Activated CD8-positive, alpha-beta T cell treated with anti-CD3 and anti-CD28 coated beads, Interleukin-2, amount 10 ng/mL, durations not matched to agents 7 days and 5 days (primary cell): Measurements from ENCODE around the gene SCARB2. TPM values are rescaled to one million over a fixed set of nuclear protein-coding genes. Genes with fewer than 3 reads are reported as not detected.

Experiments used
- ATAC-seq: fragments of 150-1000 bp; cut with Tn5 transposase; one replicate; pipeline ENCODE4 v1.10.0; 2021; ENCODE audit warnings: moderate library complexity
- CTCF ChIA-PET: fragments of 350-600 bp; sonication (Branson Sonifier 250); formaldehyde crosslinking; loops from one replicate; lab custom pipeline; 2021; ENCODE audit warnings: antibody characterized with exemption; lab: Charles Lee
- POLR2A ChIA-PET: fragments of 350-600 bp; sonication (Branson Sonifier 250); formaldehyde crosslinking; loops from one replicate; lab custom pipeline; 2021; ENCODE audit warnings: antibody characterized with exemption; lab: Charles Lee
- DNase-seq: peaks from one replicate; pipeline ENCODE4 v3.0.0-alpha.2; 2020
- H3K27ac Mint-ChIP-seq: one replicate; pipeline ENCODE4 v1.8.0; 2021; ENCODE audit warnings: mild to moderate bottlenecking, mixed read lengths
- H3K27me3 Mint-ChIP-seq: one replicate; pipeline ENCODE4 v1.8.0; 2021; ENCODE audit warnings: low read depth, mixed read lengths
- H3K36me3 Mint-ChIP-seq: one replicate; pipeline ENCODE4 v1.8.0; 2021; ENCODE audit warnings: low read depth, mixed read lengths
- H3K4me1 Mint-ChIP-seq: one replicate; pipeline ENCODE4 v1.8.0; 2021; ENCODE audit warnings: low read depth, mixed read lengths
- H3K4me3 Mint-ChIP-seq: one replicate; pipeline ENCODE4 v1.8.0; 2021; ENCODE audit warnings: mild to moderate bottlenecking, mixed read lengths
- H3K9me3 Mint-ChIP-seq: one replicate; pipeline ENCODE4 v1.8.0; 2022; ENCODE audit warnings: mixed read lengths; ENCODE audit not compliant: insufficient read depth
- total RNA-seq, 2 experiments: library from RNA; stranded (reverse); gene quantifications; one replicate each; pipeline ENCODE4 v1.2.3, GENCODE V29; 2021

The SCARB2 gene
- total RNA-seq, 2 experiments from 2014 or later: 8.6 to 10.7 TPM

- H3K27ac Mint-ChIP-seq: peak overlapping the region; percentile 96
- peaks cover 23% of the 10 kb centered on the region for H3K4me1 Mint-ChIP-seq
- H3K4me3 Mint-ChIP-seq: peak overlapping the region; percentile 95
- H3K27me3 Mint-ChIP-seq: no peaks in the 10 kb centered on the region
- peak; percentile 65 for DNase-seq
- peak; percentile 59 for ATAC-seq
- H3K36me3 Mint-ChIP-seq: peaks cover 14% of the 10 kb centered on the region
- ChIA-PET POLR2A (interaction anchor here (1.0 to 1.5 kb wide), 3 partner anchors 66 to 252 kb away, joined by 3 to 6 read pairs (median 4); no protein-coding TSS in a partner anchor), CTCF (interaction anchor here (0.7 to 2.0 kb wide), 4 partner anchors 32 to 1056 kb away, joined by 3 to 5 read pairs (median 4); no protein-coding TSS in a partner anchor)
- no peaks in the 10 kb centered on the region for H3K9me3 Mint-ChIP-seq
Measured at GRCh38 chr4:76147454-76148141, 66.0 kb downstream of the SCARB2 start.

- ChIA-PET POLR2A (no interaction called here), CTCF (interaction anchor here (2.0 kb wide), 1 partner anchor 35 kb away, joined by 4 read pairs; no protein-coding TSS in a partner anchor)
- Mint-ChIP-seq H3K27me3 (no peaks in the 10 kb centered on the region), H3K9me3 (no peaks in the 10 kb centered on the region), H3K27ac (no peak overlapping the region), H3K4me1 (peaks cover 22% of the 10 kb centered on the region), H3K4me3 (no peak overlapping the region), H3K36me3 (peaks cover 37% of the 10 kb centered on the region)
- no peak for ATAC-seq
- no peak for DNase-seq
Measured at GRCh38 chr4:76144546-76144945, 69.1 kb downstream of the SCARB2 start.

GRCh38 chr4:76141241-76141640 is 72.4 kb downstream of the SCARB2 start:
- Mint-ChIP-seq H3K27ac (no peak overlapping the region), H3K27me3 (no peaks in the 10 kb centered on the region), H3K4me1 (peaks cover 7% of the 10 kb centered on the region), H3K4me3 (no peak overlapping the region), H3K36me3 (peaks cover 51% of the 10 kb centered on the region), H3K9me3 (no peaks in the 10 kb centered on the region)
- CTCF ChIA-PET: no interaction called here
- POLR2A ChIA-PET: no interaction called here
- DNase-seq (no peak), ATAC-seq (no peak)

DNA sequence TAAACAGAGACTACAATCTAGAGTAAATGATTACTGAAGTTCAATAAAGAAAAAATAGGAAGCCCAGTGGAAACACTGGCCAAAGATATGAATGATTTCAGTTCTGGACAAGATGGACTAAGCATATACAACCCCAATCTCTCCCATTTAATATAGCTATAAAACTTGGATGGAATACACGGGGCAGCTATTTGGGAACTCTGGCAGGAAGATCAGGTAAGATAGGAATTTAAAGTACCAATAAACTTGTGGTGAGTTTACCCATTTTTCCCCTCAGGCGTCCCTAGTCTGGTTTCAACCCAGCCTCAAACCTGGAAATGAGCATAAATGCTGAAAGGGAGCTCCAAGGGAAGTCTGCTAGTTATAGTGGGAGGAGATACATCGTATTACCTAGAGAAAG is 85.9 kb downstream of the SCARB2 start:
- no peaks in the 10 kb centered on the region for H3K9me3 Mint-ChIP-seq
- no peaks in the 10 kb centered on the region for H3K4me1 Mint-ChIP-seq
- no peaks in the 10 kb centered on the region for H3K27me3 Mint-ChIP-seq
- no peak for DNase-seq
- POLR2A ChIA-PET: no interaction called here
- H3K36me3 Mint-ChIP-seq: peaks cover 43% of the 10 kb centered on the region
- no peak overlapping the region for H3K4me3 Mint-ChIP-seq
- CTCF ChIA-PET: interaction anchor here (0.9 kb wide), 1 partner anchor 37 kb away, joined by 4 read pairs; no protein-coding TSS in a partner anchor
- no peak overlapping the region for H3K27ac Mint-ChIP-seq
- no peak for ATAC-seq

DNA sequence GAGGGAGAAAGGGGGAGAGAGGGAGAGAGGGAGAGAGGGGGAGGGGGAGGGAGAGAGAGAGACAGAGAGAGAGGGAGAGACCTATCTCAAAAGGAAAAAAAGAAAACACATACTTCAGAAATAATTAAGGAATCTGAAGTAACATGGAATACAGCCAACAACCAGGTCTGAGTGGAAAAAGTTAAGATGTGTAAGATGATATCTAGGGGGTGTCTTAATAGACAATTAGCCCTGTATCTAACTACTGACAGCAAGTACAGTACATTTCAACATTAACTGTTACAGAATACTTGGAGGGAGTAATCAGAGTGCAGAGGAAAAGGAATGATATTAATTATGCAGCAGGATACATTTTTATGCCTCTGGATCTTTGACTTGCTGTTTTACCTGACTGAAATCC is 87.8 kb downstream of the SCARB2 start:
- Mint-ChIP-seq H3K36me3 (peaks cover 49% of the 10 kb centered on the region), H3K4me1 (no peaks in the 10 kb centered on the region), H3K27ac (no peak overlapping the region), H3K9me3 (peaks cover 9% of the 10 kb centered on the region), H3K27me3 (no peaks in the 10 kb centered on the region), H3K4me3 (no peak overlapping the region)
- ATAC-seq (no peak), DNase-seq (no peak)
- CTCF ChIA-PET: no interaction called here
- POLR2A ChIA-PET: no interaction called here

- Mint-ChIP-seq H3K4me3 (no peak overlapping the region), H3K9me3 (peaks cover 9% of the 10 kb centered on the region), H3K4me1 (no peaks in the 10 kb centered on the region), H3K27me3 (no peaks in the 10 kb centered on the region), H3K36me3 (peaks cover 60% of the 10 kb centered on the region), H3K27ac (no peak overlapping the region)
- DNase-seq: no peak
- ATAC-seq: no peak
- CTCF ChIA-PET: no interaction called here
- POLR2A ChIA-PET: no interaction called here
Measured at GRCh38 chr4:76120199-76120598, 93.4 kb downstream of the SCARB2 start.

- H3K27ac Mint-ChIP-seq: no peak overlapping the region
- ChIA-PET POLR2A (no interaction called here), CTCF (no interaction called here)
- ATAC-seq (no peak), DNase-seq (no peak)
- no peaks in the 10 kb centered on the region for H3K4me1 Mint-ChIP-seq
- H3K36me3 Mint-ChIP-seq: peaks cover 56% of the 10 kb centered on the region
- no peaks in the 10 kb centered on the region for H3K27me3 Mint-ChIP-seq
- no peak overlapping the region for H3K4me3 Mint-ChIP-seq
- H3K9me3 Mint-ChIP-seq: peaks cover 8% of the 10 kb centered on the region
Measured at GRCh38 chr4:76117536-76117935, 96.1 kb downstream of the SCARB2 start.

DNA sequence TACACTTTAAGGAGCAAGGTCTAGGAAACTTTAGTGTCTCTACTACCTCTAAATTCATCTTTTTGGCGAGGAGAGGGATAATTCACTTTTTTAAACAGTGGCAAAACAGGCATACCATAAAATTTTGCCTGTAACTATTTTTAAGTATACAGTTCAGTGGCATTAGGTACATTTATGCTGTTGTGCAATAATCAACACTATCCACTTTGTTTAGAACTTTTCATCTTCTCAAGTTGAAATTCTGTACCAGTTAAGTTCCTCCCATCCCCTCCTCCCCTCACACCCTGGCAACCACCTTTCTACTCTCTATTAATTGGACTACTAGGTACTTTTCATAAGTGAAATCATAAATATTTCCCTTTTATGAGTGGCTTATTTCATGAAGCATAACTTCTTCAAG is 96.8 kb downstream of the SCARB2 start:
- ChIA-PET CTCF (interaction anchor here (0.9 kb wide), 2 partner anchors 36 to 121 kb away, joined by 3 to 4 read pairs; no protein-coding TSS in a partner anchor), POLR2A (no interaction called here)
- no peak overlapping the region for H3K4me3 Mint-ChIP-seq
- DNase-seq (no peak), ATAC-seq (no peak)
- peaks cover 56% of the 10 kb centered on the region for H3K36me3 Mint-ChIP-seq
- H3K27me3 Mint-ChIP-seq: no peaks in the 10 kb centered on the region
- peaks cover 1% of the 10 kb centered on the region for H3K9me3 Mint-ChIP-seq
- no peak overlapping the region for H3K27ac Mint-ChIP-seq
- H3K4me1 Mint-ChIP-seq: no peaks in the 10 kb centered on the region

Other genes with a start within 250 kb of the SCARB2 start
- gene SDAD1, start 222.9 kb downstream of the SCARB2 start, total RNA-seq: 10 to 100 TPM; 44.8 to 45.6 TPM
- not detected for gene CXCL9, start 206.3 kb downstream of the SCARB2 start, total RNA-seq
- gene CXCL10, start 190.3 kb downstream of the SCARB2 start, total RNA-seq: not detected
- gene CXCL11, start 177.8 kb downstream of the SCARB2 start, total RNA-seq: not detected
- gene ART3, start 139.1 kb downstream of the SCARB2 start, total RNA-seq: not detected
- 10 to 100 TPM; 56.8 to 64.1 TPM for gene NUP54, start 65.4 kb downstream of the SCARB2 start, total RNA-seq
- not detected for gene FAM47E, start 37.9 kb upstream of the SCARB2 start, total RNA-seq
- gene STBD1, start 92.9 kb upstream of the SCARB2 start, total RNA-seq: 1 to 10 TPM; 1.5 to 1.6 TPM
- not detected for gene CCDC158, start 207.3 kb upstream of the SCARB2 start, total RNA-seq
- not detected for gene SHROOM3, start 221.4 kb upstream of the SCARB2 start, total RNA-seq